HFFc6 (cell line): ENCODE measurements around the gene NHSL2. TPM values are rescaled to one million over a fixed set of nuclear protein-coding genes. Genes with fewer than 3 reads are reported as not detected.

Experiments
- DNase-seq: peaks from one replicate; pipeline ENCODE4 v3.0.0-alpha.2; 2018
- H3K27ac Mint-ChIP-seq: 2 replicates; pipeline ENCODE4 v1.8.0; 2020; ENCODE audit warnings: mild to moderate bottlenecking, mixed read lengths
- H3K27me3 Mint-ChIP-seq: 2 replicates; pipeline ENCODE4 v1.8.0; 2021; ENCODE audit warnings: mild to moderate bottlenecking, moderate library complexity, mixed read lengths; ENCODE audit not compliant: insufficient read depth
- H3K36me3 Mint-ChIP-seq: 2 replicates; pipeline ENCODE4 v1.8.0; 2021; ENCODE audit warnings: low read depth, mixed read lengths
- H3K4me1 Mint-ChIP-seq: 2 replicates; pipeline ENCODE4 v1.8.0; 2020; ENCODE audit warnings: low read depth, mixed read lengths
- H3K4me3 Mint-ChIP-seq: 2 replicates; pipeline ENCODE4 v1.8.0; 2020; ENCODE audit warnings: mild to moderate bottlenecking, moderate library complexity, mixed read lengths
- H3K9me3 Mint-ChIP-seq: 2 replicates; pipeline ENCODE4 v1.8.0; 2020; ENCODE audit warnings: mild to moderate bottlenecking, mixed read lengths
- total RNA-seq, 6 experiments: library from RNA; stranded (reverse); fragmentation: NEBNext Ultra II Directional; extraction: Animal tissue kit (Norgen Biotek cat#: 25700); gene quantifications; 2 replicates in 1 of 6; 3 replicates in 5 of 6; pipeline ENCODE4 v1.2.3, GENCODE V29; 2021
- TF ChIP-seq, protein P1 (sequence below): fragments of 200-600 bp; sonication (generic); IDR thresholded peaks from 2 replicates; pipeline ENCODE4 v1.5.0; 2021; ENCODE audit warnings: antibody characterized with exemption, mild to moderate bottlenecking

The NHSL2 gene
- total RNA-seq, 6 experiments from 2014 or later = 0.28 to 1.1 (median 0.52) TPM

GRCh38 chrX:72045141-72045540, 134.5 kb downstream of the NHSL2 start:
- no peaks in the 10 kb centered on the region for H3K36me3 Mint-ChIP-seq
- no peak for DNase-seq
- no peaks in the 10 kb centered on the region for H3K9me3 Mint-ChIP-seq
- TF ChIP-seq, protein P1, sequence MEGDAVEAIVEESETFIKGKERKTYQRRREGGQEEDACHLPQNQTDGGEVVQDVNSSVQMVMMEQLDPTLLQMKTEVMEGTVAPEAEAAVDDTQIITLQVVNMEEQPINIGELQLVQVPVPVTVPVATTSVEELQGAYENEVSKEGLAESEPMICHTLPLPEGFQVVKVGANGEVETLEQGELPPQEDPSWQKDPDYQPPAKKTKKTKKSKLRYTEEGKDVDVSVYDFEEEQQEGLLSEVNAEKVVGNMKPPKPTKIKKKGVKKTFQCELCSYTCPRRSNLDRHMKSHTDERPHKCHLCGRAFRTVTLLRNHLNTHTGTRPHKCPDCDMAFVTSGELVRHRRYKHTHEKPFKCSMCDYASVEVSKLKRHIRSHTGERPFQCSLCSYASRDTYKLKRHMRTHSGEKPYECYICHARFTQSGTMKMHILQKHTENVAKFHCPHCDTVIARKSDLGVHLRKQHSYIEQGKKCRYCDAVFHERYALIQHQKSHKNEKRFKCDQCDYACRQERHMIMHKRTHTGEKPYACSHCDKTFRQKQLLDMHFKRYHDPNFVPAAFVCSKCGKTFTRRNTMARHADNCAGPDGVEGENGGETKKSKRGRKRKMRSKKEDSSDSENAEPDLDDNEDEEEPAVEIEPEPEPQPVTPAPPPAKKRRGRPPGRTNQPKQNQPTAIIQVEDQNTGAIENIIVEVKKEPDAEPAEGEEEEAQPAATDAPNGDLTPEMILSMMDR = no peak
- peaks cover 3% of the 10 kb centered on the region; the same call in 1 of the 2 replicates for H3K27me3 Mint-ChIP-seq
- H3K4me3 Mint-ChIP-seq = no peak overlapping the region
- H3K4me1 Mint-ChIP-seq = peaks cover 21% of the 10 kb centered on the region; the same call in 1 of the 2 replicates
- no peak overlapping the region for H3K27ac Mint-ChIP-seq

DNA sequence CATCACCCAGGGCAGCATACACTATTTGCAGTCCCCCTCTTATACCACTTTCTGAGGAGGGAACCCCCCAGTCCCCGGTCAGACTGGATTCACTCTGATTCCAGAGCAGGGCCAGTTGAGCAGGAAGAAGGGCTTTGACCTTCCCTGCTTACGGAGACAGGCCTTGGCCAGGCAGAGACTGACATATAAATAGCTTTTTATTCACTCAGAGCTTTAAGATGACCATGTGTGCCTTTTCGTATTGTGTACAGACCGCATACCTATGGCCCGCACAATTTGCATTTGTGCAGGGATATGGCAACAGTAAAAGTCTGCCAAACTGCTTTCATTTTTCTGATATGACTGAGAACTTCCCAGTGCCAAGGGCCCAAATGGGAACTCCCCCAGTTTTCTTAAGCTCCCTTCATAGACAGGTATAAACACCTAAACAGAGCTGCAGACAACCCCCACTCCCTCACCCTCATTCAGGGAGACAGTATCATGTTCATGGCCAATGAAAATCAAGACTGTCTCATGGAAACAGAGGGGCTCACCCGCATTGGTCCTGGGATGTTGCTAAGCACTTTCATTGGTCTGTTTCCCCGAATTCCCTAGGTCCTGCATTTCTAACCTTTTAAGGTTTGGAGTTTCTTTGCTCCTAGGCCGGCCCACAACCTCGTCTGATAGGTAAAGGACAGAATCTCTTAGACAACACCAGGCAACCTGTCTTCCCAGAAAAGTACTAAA, 135.1 kb downstream of the NHSL2 start:
- TF ChIP-seq, protein P1 = no peak
- Mint-ChIP-seq H3K27me3 (peaks cover 3% of the 10 kb centered on the region; the same call in 1 of the 2 replicates), H3K9me3 (no peaks in the 10 kb centered on the region), H3K4me1 (peaks cover 21% of the 10 kb centered on the region; the same call in 1 of the 2 replicates), H3K27ac (no peak overlapping the region), H3K36me3 (no peaks in the 10 kb centered on the region), H3K4me3 (no peak overlapping the region)
- DNase-seq = no peak

DNA sequence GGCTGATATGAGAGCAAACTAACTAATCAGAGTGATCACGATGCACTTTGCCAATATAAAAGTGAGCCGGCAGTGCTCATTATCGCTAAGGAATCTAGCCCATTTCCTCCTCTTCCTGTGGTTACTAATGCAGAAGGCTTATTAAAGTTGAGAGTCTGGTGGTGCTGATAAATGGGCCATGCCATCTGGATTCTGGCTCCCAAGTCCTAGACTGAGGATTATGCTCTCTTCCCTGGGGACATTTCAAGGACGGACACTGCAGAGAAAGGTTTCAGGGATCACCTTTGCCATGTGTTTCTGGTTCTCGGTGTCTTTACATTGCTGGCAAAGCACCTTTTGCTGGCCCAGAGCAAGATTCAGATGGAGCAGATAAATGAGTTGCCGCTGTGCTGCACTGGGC, 135.8 kb downstream of the NHSL2 start:
- H3K4me1 Mint-ChIP-seq = peaks cover 21% of the 10 kb centered on the region; the same call in 1 of the 2 replicates
- H3K27ac Mint-ChIP-seq = no peak overlapping the region
- no peaks in the 10 kb centered on the region for H3K36me3 Mint-ChIP-seq
- peaks cover 3% of the 10 kb centered on the region; the same call in 1 of the 2 replicates for H3K27me3 Mint-ChIP-seq
- H3K4me3 Mint-ChIP-seq = no peak overlapping the region
- no peaks in the 10 kb centered on the region for H3K9me3 Mint-ChIP-seq
- DNase-seq = no peak
- TF ChIP-seq, protein P1 = no peak

- H3K4me3 Mint-ChIP-seq = no peak overlapping the region
- H3K9me3 Mint-ChIP-seq = no peaks in the 10 kb centered on the region
- no peaks in the 10 kb centered on the region for H3K36me3 Mint-ChIP-seq
- peaks cover 10% of the 10 kb centered on the region; the same call in 1 of the 2 replicates for H3K4me1 Mint-ChIP-seq
- no peak overlapping the region; the same call in 1 of the 2 replicates for H3K27ac Mint-ChIP-seq
- peaks cover 8% of the 10 kb centered on the region for H3K27me3 Mint-ChIP-seq
- no peak for DNase-seq
- TF ChIP-seq, protein P1 = no peak
These were observed 138.1 kb downstream of the NHSL2 start for GRCh38 chrX:72048510-72049455.

GRCh38 chrX:72050011-72050410, 139.4 kb downstream of the NHSL2 start:
- H3K4me1 Mint-ChIP-seq = peaks cover 10% of the 10 kb centered on the region; the same call in 1 of the 2 replicates
- TF ChIP-seq, protein P1 = no peak
- H3K9me3 Mint-ChIP-seq = no peaks in the 10 kb centered on the region
- DNase-seq = no peak
- H3K27ac Mint-ChIP-seq = no peak overlapping the region
- H3K4me3 Mint-ChIP-seq = no peak overlapping the region
- peaks cover 10% of the 10 kb centered on the region for H3K27me3 Mint-ChIP-seq
- no peaks in the 10 kb centered on the region for H3K36me3 Mint-ChIP-seq
